IPS-NIHi11 (cell line): ENCODE results near the gene CCNYL1.
"Not testable (repeated sequence)": the region's sequence is repeated elsewhere in the genome, so short reads cannot be mapped to it uniquely, and the experiment has no call there.

Source experiments
- DNase-seq: peaks from one replicate; pipeline ENCODE4 v3.0.0; 2012; ENCODE audit warnings: mixed read lengths, low spot score

CCNYL1 gene

GRCh38 chr2:207710814-207711740, at the start of gene CCNYL1:
TSS of gene CCNYL1 (plus strand) at chr2:207711640. CDS start at chr2:207711897, 257 bp downstream.
- DNase-seq: peak; percentile 100

GRCh38 chr2:207662203-207662602, 49.2 kb upstream of the CCNYL1 start:
- no peak for DNase-seq

DNA sequence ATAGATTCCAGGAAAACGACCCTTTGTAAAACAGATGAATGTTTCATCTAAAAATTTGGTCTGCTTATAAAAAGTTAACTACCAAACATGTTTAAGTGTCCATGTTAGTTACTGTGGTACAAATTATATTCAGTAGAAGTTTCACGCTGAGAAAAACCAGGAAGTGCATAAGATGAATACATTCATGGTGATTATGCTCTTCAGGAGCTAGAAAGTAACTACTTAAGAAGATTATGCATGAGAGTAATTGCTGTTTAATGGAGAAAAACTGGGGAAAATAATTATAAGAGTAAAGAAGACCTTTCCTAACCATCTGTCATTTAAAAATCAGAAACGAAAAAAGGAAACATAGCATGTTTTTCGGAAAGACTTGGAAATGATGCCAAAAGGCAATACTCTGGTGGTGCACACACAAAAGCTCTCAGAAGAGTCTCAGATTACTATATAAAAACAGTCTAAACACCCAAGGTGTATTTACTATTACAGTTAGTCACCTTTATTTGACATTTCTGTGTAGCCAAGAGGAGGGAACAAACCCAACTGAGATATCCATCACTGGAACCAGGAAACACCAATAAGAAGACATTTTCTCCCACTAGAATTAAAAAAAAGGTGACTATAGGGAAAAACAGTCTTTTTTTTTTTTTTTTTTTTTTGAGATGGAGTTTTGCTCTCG, 47.4 kb upstream of the CCNYL1 start:
- no peak for DNase-seq

DNA sequence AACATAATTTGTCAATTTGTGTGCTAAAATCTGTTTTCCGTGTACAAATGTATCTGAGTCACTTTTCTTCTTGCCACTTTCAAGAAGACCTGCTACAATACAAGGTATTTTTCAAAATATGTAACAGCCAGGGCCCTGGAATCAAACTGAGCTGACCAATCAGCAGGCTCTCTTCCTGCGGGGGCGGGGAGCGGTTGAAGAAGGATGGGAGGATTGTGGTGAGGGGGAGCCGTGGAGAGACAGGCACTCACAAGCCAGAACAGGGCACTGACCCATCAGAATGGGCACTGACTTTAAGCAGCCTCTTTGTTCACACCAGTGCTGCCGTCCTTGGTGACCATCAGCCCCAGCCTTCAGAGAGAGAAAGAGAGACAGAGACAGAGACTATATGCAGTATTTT, 40.6 kb upstream of the CCNYL1 start:
- peak; percentile 58 for DNase-seq

DNA sequence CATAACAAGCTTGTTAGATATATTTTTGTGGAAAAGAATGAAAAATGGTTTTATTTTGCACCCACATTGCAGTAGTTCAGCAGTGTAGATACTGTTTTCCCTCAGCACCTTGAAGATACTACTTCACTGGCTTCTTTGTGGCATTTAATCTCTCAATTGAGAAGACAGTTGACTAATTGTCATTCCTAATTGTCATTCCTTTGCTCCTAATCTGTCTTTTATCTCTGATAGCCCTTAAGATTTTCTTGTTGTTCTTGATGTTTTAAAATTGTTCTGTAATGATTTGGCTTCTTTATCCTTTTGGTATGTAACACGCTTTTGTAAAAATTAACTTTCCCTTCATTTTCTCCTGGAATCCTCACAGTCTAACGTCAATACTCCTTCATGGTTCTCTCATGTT, 38.0 kb upstream of the CCNYL1 start:
- no peak for DNase-seq

- DNase-seq: no peak
Observed at GRCh38 chr2:207674266-207674774, 37.1 kb upstream of the CCNYL1 start.

GRCh38 chr2:207674826-207675225, 36.6 kb upstream of the CCNYL1 start:
- peak; percentile 32 for DNase-seq

GRCh38 chr2:207676827-207677354, 34.5 kb upstream of the CCNYL1 start:
- DNase-seq: no peak

GRCh38 chr2:207681431-207681830, 30.0 kb upstream of the CCNYL1 start:
- peak; percentile 82 for DNase-seq

- no peak for DNase-seq
Observed at GRCh38 chr2:207682557-207682956, 28.9 kb upstream of the CCNYL1 start.

GRCh38 chr2:207683438-207683837, 28.0 kb upstream of the CCNYL1 start:
- no peak for DNase-seq

GRCh38 chr2:207683879-207684627, 27.4 kb upstream of the CCNYL1 start:
- no peak for DNase-seq

DNA sequence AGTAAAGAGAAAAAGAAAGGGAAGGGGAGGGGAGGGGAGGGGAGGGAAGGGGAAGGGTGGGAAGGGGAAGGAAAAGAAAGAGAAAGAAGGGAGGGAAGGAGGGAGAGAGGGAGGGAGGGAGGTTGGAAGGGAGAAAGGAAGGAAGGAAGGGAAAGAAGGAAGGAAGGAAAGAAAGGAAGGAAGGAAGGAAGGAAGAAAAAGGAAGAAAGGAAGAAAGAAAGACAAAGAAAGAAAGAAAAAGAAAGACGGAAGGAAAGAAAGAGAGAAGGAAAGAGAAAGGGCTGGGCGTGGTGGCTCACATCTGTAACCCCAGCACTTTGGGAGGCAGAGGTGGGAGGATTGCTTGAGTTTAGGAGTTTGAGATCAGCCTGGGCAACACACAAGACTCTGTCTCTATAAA, 24.6 kb upstream of the CCNYL1 start:
- no peak for DNase-seq

GRCh38 chr2:207688597-207688996, 22.8 kb upstream of the CCNYL1 start:
- DNase-seq: no peak

DNA sequence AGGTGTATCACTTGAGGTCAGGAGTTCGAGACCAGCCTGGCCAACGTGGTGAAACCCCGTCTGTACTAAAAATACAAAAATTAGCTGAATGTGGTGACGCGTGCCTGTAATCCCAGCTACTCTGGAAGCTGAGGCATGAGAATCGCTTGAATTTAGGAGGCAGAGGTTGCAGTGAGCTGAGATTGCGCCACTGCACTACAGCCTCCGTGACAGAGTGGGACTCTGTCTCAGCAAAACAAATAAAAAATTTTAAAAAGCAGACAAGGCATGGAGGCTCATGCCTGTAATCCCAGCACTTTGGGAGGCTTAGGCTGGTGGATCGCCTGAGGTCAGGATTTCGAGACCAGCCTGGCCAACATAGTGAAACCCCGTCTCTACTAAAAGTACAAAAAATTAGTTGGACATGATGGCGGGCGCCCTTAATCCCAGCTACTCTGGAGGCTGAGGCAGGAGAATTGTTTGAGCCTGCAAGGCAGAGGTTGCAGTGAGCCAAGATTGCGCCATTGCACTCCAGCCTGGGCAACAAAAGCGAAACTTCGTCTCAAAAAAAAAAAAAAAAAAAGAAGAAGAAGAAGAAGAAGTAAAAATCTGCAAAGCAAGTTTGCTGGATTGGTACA, 20.5 kb upstream of the CCNYL1 start:
- not testable (repeated sequence) for DNase-seq

- DNase-seq: peak; percentile 74
Observed at GRCh38 chr2:207692206-207693065, 19.0 kb upstream of the CCNYL1 start.

DNA sequence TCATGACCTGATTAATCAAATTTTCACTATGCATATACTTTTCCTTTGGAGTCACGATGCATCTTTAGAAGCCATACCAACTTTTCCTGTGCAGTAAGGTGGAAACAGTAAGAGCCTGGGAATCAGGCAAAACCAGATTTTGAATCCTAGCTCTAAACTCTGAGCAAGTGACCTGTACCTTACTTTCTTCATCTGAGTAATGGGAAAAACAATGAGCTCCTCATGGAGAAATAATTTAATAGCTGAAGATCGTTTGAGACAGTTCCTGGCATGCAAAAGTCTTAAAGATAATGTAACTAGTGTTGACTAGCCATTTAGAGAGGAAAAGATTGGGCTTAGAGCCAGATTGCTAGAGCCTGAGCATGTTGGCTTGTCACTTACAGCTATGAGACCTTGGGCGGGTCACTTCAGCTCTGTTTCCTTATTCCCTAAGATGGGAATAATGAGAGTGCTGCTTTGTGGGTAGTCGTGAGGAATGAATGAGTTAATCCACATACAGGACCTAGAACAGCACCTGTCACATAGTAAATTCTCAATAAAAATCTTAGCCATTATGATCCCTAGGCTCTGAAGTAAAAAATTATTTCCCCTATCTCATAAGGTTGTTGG, 17.7 kb upstream of the CCNYL1 start:
- DNase-seq: no peak

DNA sequence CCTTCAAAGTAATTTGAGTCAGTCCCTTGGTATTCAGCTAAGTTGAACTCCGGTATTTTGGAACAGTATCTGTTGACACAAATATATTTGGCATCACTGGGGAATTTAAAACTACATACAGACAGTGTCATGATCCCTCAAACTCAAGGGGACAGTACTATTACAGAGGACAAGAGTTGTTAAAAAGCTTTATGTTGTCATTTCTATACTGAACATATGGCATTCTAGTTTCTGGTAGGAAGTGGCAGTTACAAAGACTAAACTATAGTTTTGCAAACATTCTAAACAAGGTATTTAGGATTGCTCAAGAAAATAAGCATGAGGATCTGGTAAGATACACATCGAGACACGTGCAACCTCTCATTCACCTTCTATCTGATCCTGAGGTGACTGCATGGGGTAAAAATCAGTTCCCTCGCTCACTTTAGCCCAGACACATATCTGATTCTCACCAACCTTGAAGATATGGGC, 16.6 kb upstream of the CCNYL1 start:
- DNase-seq: no peak

DNA sequence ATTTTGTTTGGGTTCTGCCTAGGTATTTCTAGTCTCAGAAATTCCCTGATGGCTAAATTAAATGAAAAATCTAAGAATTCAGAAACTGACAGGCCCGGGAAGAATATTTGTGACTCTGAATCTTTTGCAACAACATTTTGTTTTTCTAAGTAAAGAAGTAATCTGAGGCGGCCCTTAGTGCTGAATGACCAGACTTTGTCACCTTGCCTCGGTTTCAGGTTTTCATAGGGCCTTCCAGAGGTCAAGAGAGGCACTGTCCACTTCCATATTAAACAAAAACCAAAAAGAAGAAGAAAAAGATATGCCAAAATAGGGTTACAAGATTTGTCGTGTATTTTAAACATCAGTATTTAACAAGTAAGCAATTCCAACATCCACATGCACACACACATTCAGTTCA, 16.1 kb upstream of the CCNYL1 start:
- DNase-seq: no peak

GRCh38 chr2:207696911-207697310, 14.5 kb upstream of the CCNYL1 start:
- DNase-seq: not testable (repeated sequence)
